ENCODE data around the gene MAGI2.
"Not testable (repeated sequence)": the region's sequence is repeated elsewhere in the genome, so short reads cannot be mapped to it uniquely, and the experiment has no call there.

MAGI2 gene

GRCh38 chr7:79137942-79138341 is 315.5 kb downstream of the MAGI2 start:
- no peak for DNase-seq

DNA sequence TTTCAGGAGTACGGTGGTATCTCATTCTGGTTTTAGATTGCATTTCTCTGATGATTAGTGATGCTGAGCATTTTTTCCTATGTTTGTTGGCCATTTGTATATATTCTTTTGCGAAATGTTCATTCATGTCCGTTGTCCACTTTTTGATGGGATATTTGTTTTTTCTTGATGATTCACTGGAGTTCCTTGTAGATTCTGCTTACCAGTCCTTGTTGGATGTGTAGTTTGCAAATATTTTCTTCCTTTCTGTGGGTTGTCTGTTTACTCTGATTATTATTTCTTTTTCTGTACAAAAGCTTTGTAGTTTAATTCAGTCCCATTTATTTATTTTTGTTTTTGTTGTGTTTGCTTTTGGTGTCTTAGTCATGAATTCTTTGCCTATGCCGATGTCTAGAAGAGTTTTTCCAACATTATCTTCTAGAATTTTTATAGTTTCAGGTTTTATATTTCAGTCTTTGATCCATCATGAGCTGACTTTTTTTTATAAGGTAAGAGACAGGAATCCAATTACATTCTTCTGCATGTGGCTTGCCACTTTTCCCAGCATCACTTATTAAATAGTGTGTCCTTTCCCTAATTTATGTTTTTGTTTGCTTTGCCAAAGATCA is 320.5 kb downstream of the MAGI2 start:
- DNase-seq: no peak

DNA sequence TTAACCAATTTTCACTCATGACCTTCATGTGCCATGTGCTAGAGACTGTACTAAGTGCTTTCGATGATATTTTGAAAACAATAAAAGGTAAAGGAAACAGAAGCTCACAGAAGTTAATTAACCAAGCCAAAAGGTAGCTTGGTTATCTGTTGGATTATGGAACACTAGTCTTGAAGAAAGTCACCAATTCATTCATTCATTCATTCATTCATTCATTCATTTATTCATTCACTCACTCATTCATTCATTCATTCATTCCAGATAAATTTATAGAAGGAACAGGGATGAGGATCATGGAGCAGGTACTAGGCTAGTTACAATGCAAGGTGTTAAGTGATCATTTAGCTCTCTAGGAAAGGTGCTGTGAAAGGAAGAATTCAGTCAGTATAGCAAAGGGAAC is 322.8 kb downstream of the MAGI2 start:
- DNase-seq: no peak

- DNase-seq: no peak
Observed at GRCh38 chr7:79124331-79124730, 329.1 kb downstream of the MAGI2 start.

GRCh38 chr7:79118143-79118542 is 335.3 kb downstream of the MAGI2 start:
- no peak for DNase-seq

DNA sequence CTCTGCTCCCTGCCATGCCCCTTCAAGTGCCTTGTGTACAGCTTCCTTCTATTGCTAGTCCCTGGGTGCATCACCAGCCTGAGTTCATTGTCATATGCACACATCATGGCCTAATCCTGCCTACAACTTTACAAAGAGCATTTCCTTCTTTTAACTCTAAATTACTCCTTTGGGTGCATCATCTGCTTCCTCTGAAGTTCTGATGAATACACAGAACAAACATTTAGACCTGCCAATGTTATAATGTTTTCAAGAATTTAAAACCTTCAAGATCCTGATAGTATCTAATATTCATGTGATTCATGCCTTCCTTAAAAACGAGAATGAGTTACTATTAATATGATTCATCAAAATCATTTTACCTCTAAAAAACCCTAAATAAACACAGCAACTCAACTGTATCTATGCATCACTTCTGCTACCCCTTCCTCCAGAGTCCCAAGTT is 357.1 kb downstream of the MAGI2 start:
- no peak for DNase-seq

- DNase-seq: no peak
Observed at GRCh38 chr7:79093421-79093820, 360.0 kb downstream of the MAGI2 start.

DNA sequence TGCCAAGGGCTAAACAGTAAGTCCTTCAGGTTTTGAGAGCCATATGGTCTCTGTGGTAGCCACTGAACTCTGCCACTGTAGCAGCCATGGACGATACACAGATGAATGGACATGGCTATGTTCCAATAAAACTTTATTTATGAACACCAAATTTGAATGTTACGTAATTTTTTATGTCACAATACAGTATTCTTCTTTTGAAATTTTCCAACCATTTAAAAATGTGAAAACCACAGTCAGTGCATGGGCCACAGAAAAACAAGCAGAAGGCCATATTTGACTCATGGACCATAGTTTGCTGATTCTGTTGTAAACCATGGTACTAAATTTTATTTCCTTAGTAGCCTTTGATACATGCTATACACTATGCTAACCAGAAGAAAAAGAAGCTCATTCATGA is 361.8 kb downstream of the MAGI2 start:
- DNase-seq: no peak

DNA sequence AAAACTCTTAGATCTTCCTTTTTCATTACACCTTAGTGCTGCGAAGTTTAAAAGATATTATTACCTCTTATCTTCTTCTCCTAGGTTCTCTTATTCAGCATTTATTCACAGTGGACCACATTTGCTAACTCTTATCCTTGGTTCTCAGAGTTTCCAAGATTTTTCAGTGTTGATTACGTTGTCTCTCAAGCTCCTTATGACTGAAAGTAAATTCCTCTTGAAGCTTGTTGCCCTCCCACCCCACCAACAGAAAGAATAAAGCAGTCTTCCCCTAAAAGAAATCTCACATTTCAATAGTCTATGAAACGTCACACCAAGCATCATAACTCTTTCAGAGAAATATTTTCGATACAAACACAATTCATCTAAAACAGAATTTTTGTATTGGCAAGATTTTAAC is 362.5 kb downstream of the MAGI2 start:
- no peak for DNase-seq

- DNase-seq: no peak
Observed at GRCh38 chr7:79090543-79090942, 362.9 kb downstream of the MAGI2 start.

DNA sequence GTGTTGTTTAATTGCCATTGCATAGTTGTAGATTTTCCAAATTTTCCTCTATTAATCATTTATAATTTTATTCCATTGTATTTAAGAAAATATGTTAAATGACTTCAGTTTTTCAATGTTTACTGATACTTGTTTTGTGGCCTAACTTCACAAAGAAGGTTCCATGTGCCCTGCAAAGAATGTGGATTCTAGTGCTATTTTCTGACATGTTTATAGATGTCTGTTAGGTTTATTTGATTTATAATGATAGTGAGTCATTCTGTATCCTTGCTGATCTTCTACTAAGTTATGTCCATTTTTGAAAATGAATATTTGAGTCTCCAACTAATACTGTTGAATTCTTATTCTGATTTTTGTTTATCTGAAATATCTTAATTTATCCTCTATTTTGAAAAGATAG is 369.0 kb downstream of the MAGI2 start:
- DNase-seq: no peak

DNA sequence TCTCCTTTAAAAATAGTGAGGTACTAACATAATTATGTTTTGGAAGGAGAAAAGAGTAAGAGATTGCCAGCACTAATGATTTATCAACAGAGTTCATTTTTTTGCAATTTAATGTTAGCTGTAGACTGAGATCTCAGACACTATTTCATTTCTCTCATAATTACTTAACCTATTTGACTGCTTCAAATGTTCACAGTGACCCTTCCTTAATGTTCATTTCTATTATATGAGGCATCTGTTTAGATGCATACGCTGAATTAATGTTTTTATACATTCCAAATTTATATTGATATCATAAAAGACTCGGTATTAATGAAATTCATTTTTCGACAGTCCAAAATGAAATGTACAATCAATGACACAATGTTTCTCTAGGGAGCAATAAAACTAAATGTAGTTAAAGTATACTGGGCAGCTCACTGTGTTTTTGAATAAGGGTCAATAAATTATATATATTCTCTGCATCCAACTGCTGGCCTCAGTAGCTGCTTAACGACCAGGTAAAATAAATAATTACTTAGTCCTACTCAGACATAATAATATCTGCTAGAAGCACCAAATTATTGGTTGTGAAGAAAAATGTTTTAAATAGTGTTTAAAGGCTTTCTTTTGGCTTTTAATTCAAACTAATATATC is 373.4 kb downstream of the MAGI2 start:
- no peak for DNase-seq

GRCh38 chr7:79078273-79078672 is 375.2 kb downstream of the MAGI2 start:
- DNase-seq: no peak

- DNase-seq: not testable (repeated sequence)
Observed at GRCh38 chr7:79071187-79071586, 382.3 kb downstream of the MAGI2 start.

DNA sequence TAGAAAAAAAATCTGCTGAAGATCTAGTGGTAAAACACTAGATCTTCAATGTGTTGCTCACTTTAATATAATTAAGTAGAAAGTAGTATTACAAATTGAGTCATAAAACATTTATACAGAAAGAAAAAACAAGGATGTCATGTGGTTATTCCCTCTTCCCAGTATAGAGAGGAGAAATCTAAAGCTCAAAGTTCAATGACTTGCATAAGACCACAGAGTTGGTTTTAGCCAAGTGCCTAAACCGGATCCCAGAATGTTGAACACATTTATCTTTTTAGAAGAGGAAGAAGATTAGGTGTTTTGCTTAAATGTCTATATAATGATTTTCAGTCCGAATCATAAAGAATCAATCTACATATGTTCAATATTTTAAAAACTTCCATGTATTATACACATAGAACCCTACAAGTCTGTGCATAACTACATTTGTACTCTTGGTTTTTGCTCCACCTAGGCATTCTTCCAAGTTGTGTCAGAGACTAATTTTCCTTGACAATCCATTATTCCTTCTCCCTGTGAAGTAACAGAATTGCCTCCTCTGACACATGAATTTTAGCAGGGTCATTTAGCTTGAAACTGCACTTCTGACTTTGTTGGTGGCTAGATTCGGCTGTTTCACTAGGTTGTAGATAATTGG is 389.2 kb downstream of the MAGI2 start:
- DNase-seq: no peak

GRCh38 chr7:79063019-79063698 is 390.3 kb downstream of the MAGI2 start:
- no peak for DNase-seq

DNA sequence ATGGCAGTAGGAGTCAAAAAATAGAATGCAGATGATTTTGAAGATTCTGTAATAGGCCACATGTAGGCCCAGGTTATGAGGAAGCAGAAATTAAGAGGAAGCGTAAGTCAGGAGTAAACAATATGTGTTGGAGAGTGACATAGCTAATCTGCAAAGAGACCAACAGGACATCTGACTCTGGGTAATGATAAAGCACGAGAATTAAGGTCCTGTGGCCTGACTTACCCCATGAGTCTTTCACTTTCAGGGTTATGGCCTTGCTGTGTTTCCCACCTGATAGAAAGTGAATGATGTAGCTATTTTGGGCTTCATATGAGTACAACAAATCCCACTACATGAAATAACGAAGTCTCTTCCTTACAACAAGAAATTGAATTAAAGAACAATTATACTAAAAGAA is 393.0 kb downstream of the MAGI2 start:
- DNase-seq: no peak

- no peak for DNase-seq
Observed at GRCh38 chr7:79055722-79056415, 397.6 kb downstream of the MAGI2 start.

- DNase-seq: no peak
Observed at GRCh38 chr7:79051915-79052314, 401.6 kb downstream of the MAGI2 start.

- DNase-seq: no peak
Observed at GRCh38 chr7:79050603-79051002, 402.9 kb downstream of the MAGI2 start.

DNA sequence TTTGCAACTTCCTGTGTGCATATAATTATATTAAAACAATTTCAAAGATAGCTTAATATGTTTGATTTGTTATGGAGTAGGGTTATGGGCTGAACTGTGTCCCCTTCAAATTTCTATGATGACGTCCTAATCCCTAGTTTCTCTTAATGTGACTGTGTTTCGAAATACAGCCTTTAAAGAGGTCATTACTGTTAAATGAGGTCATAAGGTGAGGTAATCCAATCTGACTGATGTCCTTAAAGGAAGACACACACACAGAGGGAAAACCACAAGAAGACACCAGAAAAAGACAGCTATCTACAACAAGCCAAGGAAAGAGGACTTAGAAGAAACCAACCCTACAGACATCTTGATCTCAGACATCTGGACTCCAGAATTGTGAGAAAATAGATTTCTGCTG is 407.4 kb downstream of the MAGI2 start:
- no peak for DNase-seq

DNA sequence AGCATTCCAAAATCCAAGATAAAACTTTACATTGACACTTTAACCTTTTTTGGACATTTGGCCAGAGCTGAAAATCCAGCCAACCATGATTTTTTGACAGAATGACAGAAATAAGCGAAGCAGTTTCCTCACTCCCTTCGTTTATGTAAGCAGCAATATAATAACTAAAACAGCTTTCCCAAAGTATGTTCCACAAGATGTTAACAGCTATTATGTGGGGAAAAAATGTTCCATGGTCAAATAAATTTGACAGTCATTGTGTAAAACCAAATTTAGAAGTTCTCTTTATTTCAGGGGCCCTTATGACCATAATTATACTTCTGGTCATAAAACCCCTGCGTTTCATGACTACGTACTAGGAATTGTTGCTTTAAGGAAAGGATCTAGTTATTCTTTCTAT is 416.5 kb downstream of the MAGI2 start:
- no peak for DNase-seq

DNA sequence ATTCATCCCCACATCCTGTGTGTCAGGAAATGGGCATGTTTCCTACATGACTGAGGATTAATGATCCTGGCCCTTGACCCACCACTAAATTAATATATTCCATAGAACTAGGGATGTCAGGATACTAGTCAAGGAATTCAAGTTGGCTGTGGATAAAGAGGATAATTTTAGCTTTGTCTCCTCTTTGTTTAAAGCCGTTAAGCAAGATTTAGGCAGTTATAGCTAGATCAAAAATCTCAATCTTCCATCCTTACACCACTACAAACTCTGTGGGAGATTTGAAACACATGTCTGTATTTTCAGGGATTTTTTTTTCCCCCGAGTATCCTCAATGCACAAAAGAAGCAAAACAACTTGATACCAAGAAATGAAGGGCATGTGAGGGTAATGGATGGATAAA is 417.1 kb downstream of the MAGI2 start:
- no peak for DNase-seq

Measured in CD4-positive, alpha-beta T cell treated with Interleukin-12 subunit alpha and Interleukin-12 subunit beta, for 1 hour (primary cell).